Hematopoietic multipotent progenitor cell treated with erythropoietin and hydrocortisone succinate and interleukin-3 and kit ligand, for 17 days (in vitro differentiated cells): ENCODE measurements around the gene TAOK2.

ENCODE experiments used
- DNase-seq: peaks from one replicate; pipeline ENCODE4 v3.0.0-alpha.2; 2015; ENCODE audit warnings: low spot score

Gene TAOK2

GRCh38 chr16:29963021-29963743 lies 10.5 kb upstream of the TAOK2 start:
- DNase-seq: no peak

- no peak for DNase-seq
Measured at GRCh38 chr16:29968205-29968604, 5.5 kb upstream of the TAOK2 start.

GRCh38 chr16:29971304-29971703 lies 2.4 kb upstream of the TAOK2 start:
- no peak for DNase-seq

- DNase-seq: no peak
Measured at GRCh38 chr16:29972500-29972899, 1.2 kb upstream of the TAOK2 start.

- no peak for DNase-seq
Measured at GRCh38 chr16:29972992-29973383, 680 bp upstream of the TAOK2 start.

GRCh38 chr16:29974291-29975133 lies 844 bp downstream of the TAOK2 start:
- DNase-seq: no peak

GRCh38 chr16:29975134-29975538 lies 1.5 kb downstream of the TAOK2 start:
- no peak for DNase-seq

- DNase-seq: no peak
Measured at GRCh38 chr16:29975811-29976511, 2.3 kb downstream of the TAOK2 start.

GRCh38 chr16:29977063-29977825 lies 3.6 kb downstream of the TAOK2 start:
- DNase-seq: no peak

- no peak for DNase-seq
Measured at GRCh38 chr16:29978081-29978480, 4.4 kb downstream of the TAOK2 start.

GRCh38 chr16:29978564-29979270 lies 5.0 kb downstream of the TAOK2 start:
- DNase-seq: no peak

- DNase-seq: no peak
Measured at GRCh38 chr16:29982560-29983419, 9.1 kb downstream of the TAOK2 start.

GRCh38 chr16:29983420-29984136 lies 9.9 kb downstream of the TAOK2 start:
- DNase-seq: no peak

- DNase-seq: no peak
Measured at GRCh38 chr16:29984137-29984763, 10.6 kb downstream of the TAOK2 start.

- no peak for DNase-seq
Measured at GRCh38 chr16:29984764-29985147, 11.1 kb downstream of the TAOK2 start.

GRCh38 chr16:29985271-29985811 lies 11.7 kb downstream of the TAOK2 start:
- DNase-seq: no peak

GRCh38 chr16:29986231-29986630 lies 12.6 kb downstream of the TAOK2 start:
- DNase-seq: no peak

GRCh38 chr16:29986931-29987330 lies 13.3 kb downstream of the TAOK2 start:
- DNase-seq: no peak
